Omental fat pad (tissue), 4 donors: ENCODE data around the gene B3GLCT. TPM values are rescaled to one million over a fixed set of nuclear protein-coding genes. Genes with fewer than 3 reads are reported as not detected.

Experiments
- ATAC-seq: fragments of 150-250 bp; one replicate; pipeline ENCODE4 v1.9.1; 2016; ENCODE audit warnings: mild to moderate bottlenecking, moderate library complexity; ENCODE audit not compliant: low FRiP score
- DNase-seq: peaks from one replicate; pipeline ENCODE4 v3.0.0-alpha.2; 2019; ENCODE audit warnings: low spot score
- CTCF ChIP-seq, 3 donors: fragments of 450-650 bp; IDR thresholded peaks; one replicate each; pipeline ENCODE4 v1.5.1; 2016 to 2017; ENCODE audit warnings: antibody characterized with exemption in 3 of 3, mild to moderate bottlenecking in 3 of 3, moderate library complexity in 2 of 3
- total RNA-seq, 4 donors: library from RNA; depleted of rRNA; stranded (reverse); fragments of >200 nt; gene quantifications; one replicate each; pipeline ENCODE4 v1.1.0, GENCODE V29; 2016

Gene B3GLCT
- total RNA-seq, 4 donors from 2014 or later, result 5.4 to 16.4 (median 6.6) TPM

- ATAC-seq, result no peak
- no peak for TF ChIP-seq CTCF (IDR thresholded peaks at IDR 0.05)
- DNase-seq, result no peak
Observed at GRCh38 chr13:31182987-31183386, 16.8 kb upstream of the B3GLCT start.

- no peak for TF ChIP-seq CTCF (IDR thresholded peaks at IDR 0.05)
- no peak for DNase-seq
- ATAC-seq, result no peak
Observed at GRCh38 chr13:31184451-31184850, 15.3 kb upstream of the B3GLCT start.

GRCh38 chr13:31184981-31185645 is 14.7 kb upstream of the B3GLCT start:
- no peak for TF ChIP-seq CTCF (IDR thresholded peaks at IDR 0.05)
- ATAC-seq (no peak), DNase-seq (no peak)

- TF ChIP-seq CTCF (IDR thresholded peaks at IDR 0.05), result no peak
- no peak for ATAC-seq
- no peak for DNase-seq
Observed at GRCh38 chr13:31191748-31192147, 8.0 kb upstream of the B3GLCT start.

- DNase-seq (no peak), ATAC-seq (no peak)
- no peak for TF ChIP-seq CTCF (IDR thresholded peaks at IDR 0.05)
Observed at GRCh38 chr13:31192306-31192705, 7.5 kb upstream of the B3GLCT start.

- TF ChIP-seq CTCF (IDR thresholded peaks at IDR 0.05), result no peak
- no peak for DNase-seq
- ATAC-seq, result no peak
Observed at GRCh38 chr13:31195616-31196015, 4.2 kb upstream of the B3GLCT start.

- TF ChIP-seq CTCF (IDR thresholded peaks at IDR 0.05), result no peak
- DNase-seq (no peak), ATAC-seq (no peak)
Observed at GRCh38 chr13:31196992-31197391, 2.8 kb upstream of the B3GLCT start.
